ENCODE data around the gene NCBP3.

Gene NCBP3

DNA sequence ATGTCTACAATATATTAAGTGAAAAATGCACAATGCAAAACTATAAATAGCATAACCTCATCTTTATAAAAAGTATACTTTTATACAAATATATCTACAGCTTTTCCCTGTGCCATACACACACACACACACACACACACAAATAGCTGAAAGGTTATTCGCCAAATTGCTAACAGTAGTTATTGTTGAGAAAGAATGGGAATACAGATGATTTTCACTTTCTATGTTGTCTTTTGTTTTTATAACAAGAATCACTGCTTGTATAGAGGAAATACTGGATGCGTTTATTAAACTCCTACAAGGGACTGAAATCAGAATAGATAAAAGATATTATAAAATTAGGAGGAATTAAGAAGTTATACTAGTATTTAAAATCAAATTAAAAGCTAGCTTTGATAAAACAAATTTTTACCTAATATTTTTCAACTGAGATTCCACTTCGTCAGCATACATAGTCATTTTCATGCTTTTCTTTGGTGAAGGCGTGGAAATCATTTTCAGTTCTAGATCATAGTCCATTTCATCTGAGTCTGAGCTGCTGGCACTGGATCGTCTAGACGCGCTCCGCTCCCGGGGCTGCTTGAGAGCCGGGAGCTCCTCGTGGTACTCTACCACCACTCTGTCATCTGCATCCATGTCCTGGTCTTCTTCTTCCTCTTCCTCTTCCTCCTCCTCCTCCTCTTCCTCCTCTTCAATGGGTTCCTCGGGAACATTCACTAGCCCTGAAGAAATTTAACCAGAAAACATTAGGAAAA is 28.0 kb downstream of the NCBP3 start:
- TF ChIP-seq CTCF (IDR thresholded peaks at IDR 0.05), result no peak
- no peak overlapping the region for H3K9ac ChIP-seq
- no peaks in the 10 kb centered on the region for H3K4me1 ChIP-seq
- H3K27me3 ChIP-seq (ENCODE audit: control insufficient read depth, insufficient read depth, low read length), result no peaks in the 10 kb centered on the region
- H2AFZ ChIP-seq, result no peak overlapping the region
- no peaks in the 10 kb centered on the region for H3K36me3 ChIP-seq (ENCODE audit: control insufficient read depth, insufficient read depth, low read length)
- no peak overlapping the region for H3K27ac ChIP-seq
- H3K4me2 ChIP-seq (ENCODE audit: low read length), result no peak overlapping the region
- H3K4me3 ChIP-seq (ENCODE audit: low read depth, low read length), result no peak overlapping the region
- no peaks in the 10 kb centered on the region for H3K9me3 ChIP-seq (ENCODE audit: control insufficient read depth, low read length)
- no peaks in the 10 kb centered on the region for H3K79me2 ChIP-seq

GRCh38 chr17:3815925-3816324 is 30.1 kb downstream of the NCBP3 start:
- no peaks in the 10 kb centered on the region for H3K79me2 ChIP-seq
- H3K36me3 ChIP-seq (ENCODE audit: control insufficient read depth, insufficient read depth, low read length), result no peaks in the 10 kb centered on the region
- no peaks in the 10 kb centered on the region for H3K27me3 ChIP-seq (ENCODE audit: control insufficient read depth, insufficient read depth, low read length)
- no peaks in the 10 kb centered on the region for H3K4me1 ChIP-seq
- H3K27ac ChIP-seq, result no peak overlapping the region
- H3K4me3 ChIP-seq (ENCODE audit: low read depth, low read length), result no peak overlapping the region
- no peak overlapping the region for H3K4me2 ChIP-seq (ENCODE audit: low read length)
- H3K9me3 ChIP-seq (ENCODE audit: control insufficient read depth, low read length), result no peaks in the 10 kb centered on the region
- H3K9ac ChIP-seq, result no peak overlapping the region
- no peak overlapping the region for H2AFZ ChIP-seq
- TF ChIP-seq CTCF (IDR thresholded peaks at IDR 0.05), result no peak

GRCh38 chr17:3815122-3815521 is 30.9 kb downstream of the NCBP3 start:
- TF ChIP-seq CTCF (IDR thresholded peaks at IDR 0.05), result no peak
- Histone ChIP-seq H3K9ac (no peak overlapping the region), H2AFZ (no peak overlapping the region), H3K4me3 (ENCODE audit: low read depth, low read length) (no peak overlapping the region), H3K36me3 (ENCODE audit: control insufficient read depth, insufficient read depth, low read length) (no peaks in the 10 kb centered on the region), H3K27me3 (ENCODE audit: control insufficient read depth, insufficient read depth, low read length) (no peaks in the 10 kb centered on the region), H3K4me2 (ENCODE audit: low read length) (no peak overlapping the region), H3K9me3 (ENCODE audit: control insufficient read depth, low read length) (no peaks in the 10 kb centered on the region), H3K79me2 (no peaks in the 10 kb centered on the region), H3K27ac (no peak overlapping the region), H3K4me1 (no peaks in the 10 kb centered on the region)

DNA sequence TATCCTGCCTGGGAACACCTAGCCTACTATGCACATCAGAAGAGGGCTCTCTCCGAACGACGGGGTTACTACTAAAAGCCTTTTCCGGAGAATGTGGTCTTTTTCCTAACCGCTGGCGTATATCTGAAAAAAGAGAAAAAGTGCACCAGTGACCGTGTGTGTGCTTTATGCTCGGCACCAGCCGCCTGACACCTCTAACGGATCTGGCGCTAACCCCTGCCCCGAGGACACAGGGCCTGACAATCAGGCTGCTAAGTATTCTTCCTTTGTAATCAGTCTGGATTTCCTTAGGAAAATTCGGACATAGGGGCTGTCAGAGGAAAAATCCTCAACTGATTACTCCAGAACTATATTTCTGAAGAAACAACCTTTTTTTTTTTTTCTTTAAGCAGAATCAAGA is 31.7 kb downstream of the NCBP3 start:
- no peaks in the 10 kb centered on the region for H3K27me3 ChIP-seq (ENCODE audit: control insufficient read depth, insufficient read depth, low read length)
- no peak overlapping the region for H3K4me3 ChIP-seq (ENCODE audit: low read depth, low read length)
- H3K9ac ChIP-seq, result no peak overlapping the region
- no peaks in the 10 kb centered on the region for H3K9me3 ChIP-seq (ENCODE audit: control insufficient read depth, low read length)
- no peaks in the 10 kb centered on the region for H3K4me1 ChIP-seq
- no peaks in the 10 kb centered on the region for H3K79me2 ChIP-seq
- H2AFZ ChIP-seq, result no peak overlapping the region
- no peak overlapping the region for H3K4me2 ChIP-seq (ENCODE audit: low read length)
- no peaks in the 10 kb centered on the region for H3K36me3 ChIP-seq (ENCODE audit: control insufficient read depth, insufficient read depth, low read length)
- no peak for TF ChIP-seq CTCF (IDR thresholded peaks at IDR 0.05)
- no peak overlapping the region for H3K27ac ChIP-seq

DNA sequence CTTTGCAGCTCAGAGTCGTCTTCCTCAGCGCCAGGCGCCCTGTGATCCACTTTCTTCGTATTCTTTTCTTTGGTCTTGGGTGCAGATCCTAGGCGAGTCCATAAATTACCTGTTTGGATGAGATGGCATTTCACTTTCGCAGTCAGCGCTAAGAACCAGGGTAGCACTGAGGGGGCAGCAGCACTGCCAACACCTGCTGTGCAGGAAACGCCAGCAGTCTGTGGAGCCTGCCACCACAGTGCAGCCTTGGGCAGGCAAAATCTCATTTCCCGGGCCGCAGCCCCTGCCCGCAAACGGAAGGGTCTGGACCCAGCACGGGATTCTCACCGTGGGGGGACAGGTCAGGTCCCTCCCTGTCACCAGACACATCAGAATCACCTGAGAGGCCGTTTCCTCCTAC is 32.9 kb downstream of the NCBP3 start:
- no peak overlapping the region for H2AFZ ChIP-seq
- no peaks in the 10 kb centered on the region for H3K79me2 ChIP-seq
- no peaks in the 10 kb centered on the region for H3K27me3 ChIP-seq (ENCODE audit: control insufficient read depth, insufficient read depth, low read length)
- no peak overlapping the region for H3K4me3 ChIP-seq (ENCODE audit: low read depth, low read length)
- no peak overlapping the region for H3K9ac ChIP-seq
- H3K4me1 ChIP-seq, result no peaks in the 10 kb centered on the region
- H3K36me3 ChIP-seq (ENCODE audit: control insufficient read depth, insufficient read depth, low read length), result no peaks in the 10 kb centered on the region
- no peak overlapping the region for H3K27ac ChIP-seq
- no peak for TF ChIP-seq CTCF (IDR thresholded peaks at IDR 0.05)
- H3K4me2 ChIP-seq (ENCODE audit: low read length), result no peak overlapping the region
- H3K9me3 ChIP-seq (ENCODE audit: control insufficient read depth, low read length), result no peaks in the 10 kb centered on the region
